ENCODE data around the gene CLMN.

DNA sequence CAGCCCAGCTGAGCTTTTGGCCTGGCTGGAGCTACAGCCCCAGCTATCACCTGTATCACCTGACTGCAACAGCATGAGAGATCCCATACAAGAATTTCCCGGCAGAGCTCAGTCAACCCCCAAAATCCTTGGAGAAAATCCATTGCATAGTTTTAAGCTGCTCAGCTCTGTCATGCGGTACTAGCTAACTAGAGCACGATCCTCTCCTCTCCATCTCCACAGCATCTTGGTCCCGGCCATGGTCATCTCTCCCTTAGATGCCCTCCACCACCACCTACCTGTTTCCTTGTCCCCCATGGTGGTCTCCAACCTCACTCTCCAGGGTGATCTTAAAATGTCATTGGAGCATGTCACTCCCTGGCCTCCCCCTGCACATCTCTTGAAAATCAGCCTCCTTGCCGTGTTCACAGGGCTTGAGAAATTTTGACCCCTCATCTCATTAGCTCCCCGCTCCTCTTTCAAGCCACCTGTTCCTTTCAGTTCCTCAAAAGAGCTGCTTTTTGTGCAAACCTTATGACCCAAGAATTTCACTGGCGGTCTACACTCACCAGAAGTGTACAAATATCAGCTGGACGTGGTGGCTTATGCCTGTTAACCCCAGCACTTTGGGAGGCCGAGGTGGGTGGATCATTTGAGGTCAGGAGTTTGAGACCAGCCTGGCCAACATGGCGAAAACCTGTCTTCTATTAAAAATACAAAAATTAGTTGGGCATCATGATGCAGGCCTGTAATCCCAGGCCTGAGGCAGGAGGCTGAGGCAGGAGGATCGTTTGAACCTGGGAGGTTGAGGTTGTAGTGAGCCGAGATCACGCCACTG lies 8.1 kb upstream of the CLMN start:
- TF ChIP-seq EGR1 (IDR thresholded peaks at IDR 0.05; ENCODE audit: borderline replicate concordance in 1 of 2, low read depth in 2 of 2, low read length in 2 of 2) (peak in 1 of 2 experiments; percentile 81; a peak in 2 of 3 replicates), RAD21 (IDR thresholded peaks at IDR 0.05; ENCODE audit: insufficient read depth, low read depth, low read length) (peak; percentile 22; the same call in 1 of the 2 replicates), NFYB (IDR thresholded peaks at IDR 0.05; ENCODE audit: insufficient read depth, low read depth, low read length) (no peak), RELA (IDR thresholded peaks at IDR 0.05; ENCODE audit: borderline replicate concordance, partially characterized antibody) (no peak), EZH2 (IDR thresholded peaks at IDR 0.05; ENCODE audit: borderline replicate concordance, control insufficient read depth, low read depth, low read length) (no peak)
- TF ChIP-seq, protein P1, sequence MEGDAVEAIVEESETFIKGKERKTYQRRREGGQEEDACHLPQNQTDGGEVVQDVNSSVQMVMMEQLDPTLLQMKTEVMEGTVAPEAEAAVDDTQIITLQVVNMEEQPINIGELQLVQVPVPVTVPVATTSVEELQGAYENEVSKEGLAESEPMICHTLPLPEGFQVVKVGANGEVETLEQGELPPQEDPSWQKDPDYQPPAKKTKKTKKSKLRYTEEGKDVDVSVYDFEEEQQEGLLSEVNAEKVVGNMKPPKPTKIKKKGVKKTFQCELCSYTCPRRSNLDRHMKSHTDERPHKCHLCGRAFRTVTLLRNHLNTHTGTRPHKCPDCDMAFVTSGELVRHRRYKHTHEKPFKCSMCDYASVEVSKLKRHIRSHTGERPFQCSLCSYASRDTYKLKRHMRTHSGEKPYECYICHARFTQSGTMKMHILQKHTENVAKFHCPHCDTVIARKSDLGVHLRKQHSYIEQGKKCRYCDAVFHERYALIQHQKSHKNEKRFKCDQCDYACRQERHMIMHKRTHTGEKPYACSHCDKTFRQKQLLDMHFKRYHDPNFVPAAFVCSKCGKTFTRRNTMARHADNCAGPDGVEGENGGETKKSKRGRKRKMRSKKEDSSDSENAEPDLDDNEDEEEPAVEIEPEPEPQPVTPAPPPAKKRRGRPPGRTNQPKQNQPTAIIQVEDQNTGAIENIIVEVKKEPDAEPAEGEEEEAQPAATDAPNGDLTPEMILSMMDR (IDR thresholded peaks at IDR 0.05 in 2 of 3, conservative IDR thresholded peaks at IDR 0.05 in 1 of 3; ENCODE audit: control insufficient read depth in 2 of 3, extremely low read depth in 1 of 3, insufficient read depth in 1 of 3, low read depth in 3 of 3, low read length in 3 of 3): no peak

All from GM12878 (cell line).